Midbrain (tissue), 1 donor: ENCODE data around the gene ASAP2.

Source experiments
- DNase-seq: peaks from one replicate; lab custom pipeline; 2025; lab: John Stamatoyannopoulos, UW

ASAP2 gene

DNA sequence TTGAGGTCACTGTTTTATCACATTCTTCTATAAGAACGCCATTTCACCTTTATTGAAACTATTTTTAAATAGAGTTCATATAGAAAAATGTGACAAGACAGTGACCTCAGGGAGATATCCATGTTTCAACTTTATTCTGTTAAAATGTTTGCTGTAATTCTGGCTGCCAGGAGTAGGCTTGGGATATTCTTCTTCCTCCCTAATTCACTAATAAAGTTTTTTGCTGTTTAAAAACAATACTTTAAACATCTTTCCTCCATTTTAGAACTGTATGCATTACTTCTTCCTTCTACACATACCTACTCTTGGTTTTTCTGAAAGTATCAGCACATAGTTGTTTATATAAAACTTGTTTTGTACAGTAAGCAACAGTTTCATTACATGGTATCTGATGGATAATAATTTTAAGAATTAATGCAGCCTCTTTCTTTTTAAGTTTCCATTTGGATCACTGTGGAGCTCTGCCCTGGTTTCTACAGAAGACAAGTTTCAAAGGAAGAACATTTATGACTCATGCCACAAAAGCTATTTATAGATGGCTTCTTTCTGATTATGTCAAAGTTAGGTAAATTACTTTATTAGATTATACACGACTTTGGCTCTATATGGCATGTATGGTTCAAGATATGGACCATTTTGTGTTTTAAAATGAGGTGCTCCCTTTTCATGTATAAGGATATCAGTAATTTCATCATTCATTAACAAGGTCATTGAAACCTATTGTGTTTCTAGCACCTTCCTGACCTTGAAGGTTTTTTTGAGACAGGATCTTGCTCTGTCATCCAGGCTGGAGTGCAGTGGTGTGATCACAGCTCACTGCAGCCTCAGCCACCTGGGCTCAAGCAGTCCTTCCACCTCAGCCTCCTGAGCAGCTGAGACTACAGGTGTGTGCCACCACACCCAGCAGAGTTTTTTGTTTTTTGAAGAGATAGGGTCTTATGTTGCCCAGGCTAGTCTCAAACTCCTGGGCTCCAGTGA lies 224.0 kb downstream of the ASAP2 start:
- no peak for DNase-seq

DNA sequence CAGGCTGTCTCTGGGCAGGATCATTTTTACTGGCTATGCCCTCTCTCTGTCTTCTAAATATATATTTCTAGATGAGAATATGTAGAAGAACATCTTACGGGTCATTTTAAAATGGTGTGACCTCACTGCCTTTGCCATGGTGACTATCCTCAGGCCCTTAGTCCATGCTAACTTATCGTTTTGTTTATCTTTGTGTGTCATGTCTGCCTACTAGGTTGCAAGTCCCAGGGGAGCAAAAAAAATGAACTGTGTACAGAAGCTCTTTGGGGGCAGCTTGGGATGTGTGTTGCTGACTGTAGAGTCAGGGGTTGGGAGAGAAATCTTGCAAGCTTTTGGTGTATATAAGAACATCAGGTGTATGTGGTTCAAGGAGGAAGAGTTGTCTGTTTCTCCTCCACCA lies 227.9 kb downstream of the ASAP2 start:
- DNase-seq = no peak

DNA sequence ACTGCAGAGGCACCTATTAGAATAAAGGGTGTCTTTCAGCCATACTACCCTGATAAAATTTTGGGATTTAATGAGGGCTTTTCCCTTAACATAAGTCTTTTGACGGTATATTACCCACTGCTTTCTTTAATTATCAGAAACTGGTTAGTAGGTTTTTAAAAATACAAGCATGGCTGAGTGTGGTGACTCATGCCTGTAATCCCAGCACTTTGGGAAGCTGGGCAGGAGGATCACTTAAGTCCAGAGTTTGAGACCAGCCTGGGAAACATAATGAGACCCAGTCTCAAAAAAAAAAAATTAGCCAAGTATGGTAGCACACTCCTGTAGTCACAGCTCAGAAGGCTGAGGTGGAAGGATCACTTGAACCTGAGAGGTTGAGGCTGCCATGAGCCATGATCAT lies 232.9 kb downstream of the ASAP2 start:
- DNase-seq = no peak

DNA sequence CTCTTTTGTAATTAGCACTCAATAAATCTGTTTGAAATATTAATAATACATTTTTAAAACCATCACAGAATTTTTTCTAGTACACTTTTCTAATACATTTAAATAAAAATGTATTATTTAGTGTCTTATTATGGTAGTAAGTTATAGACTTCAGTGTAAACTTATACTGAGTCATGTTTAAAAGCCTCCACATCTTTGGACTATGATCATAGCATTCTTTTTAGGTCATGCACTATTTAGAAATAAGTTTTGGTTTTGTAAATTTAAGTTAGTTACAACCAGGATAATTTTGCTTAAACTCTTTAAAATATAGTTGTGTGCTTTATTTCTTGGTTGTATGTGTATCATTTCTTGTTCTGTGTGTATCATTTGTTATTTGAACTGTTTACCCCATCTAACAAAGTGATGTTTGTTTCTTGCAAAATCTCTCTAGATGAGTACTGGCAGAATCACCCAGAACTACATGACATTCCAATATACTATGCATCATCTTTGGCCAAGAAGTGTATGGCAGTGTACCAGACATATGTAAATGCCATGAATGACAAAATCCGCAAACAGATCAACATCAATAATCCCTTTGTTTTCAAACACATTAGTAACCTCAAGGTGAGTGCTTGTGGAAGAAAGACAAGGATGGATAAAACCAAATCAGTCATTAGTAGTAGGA lies 233.6 kb downstream of the ASAP2 start:
- DNase-seq = no peak

DNA sequence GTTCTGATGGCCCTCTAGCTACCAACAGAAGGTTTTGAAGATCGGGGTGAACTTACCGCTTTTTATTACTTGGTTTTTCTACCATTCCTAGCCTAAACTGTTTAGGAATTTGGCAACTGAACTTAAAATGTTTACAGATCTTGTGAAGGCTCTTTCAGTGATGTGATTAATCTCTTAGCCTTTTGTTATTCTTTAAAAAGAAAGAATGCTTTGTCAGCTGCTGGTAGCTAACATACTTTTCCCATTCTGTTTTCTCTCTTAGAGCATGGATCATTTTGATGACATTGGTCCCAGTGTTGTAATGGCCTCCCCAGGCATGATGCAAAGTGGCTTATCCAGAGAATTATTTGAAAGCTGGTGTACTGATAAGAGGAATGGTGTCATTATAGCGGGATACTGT lies 234.9 kb downstream of the ASAP2 start:
- DNase-seq = no peak

DNA sequence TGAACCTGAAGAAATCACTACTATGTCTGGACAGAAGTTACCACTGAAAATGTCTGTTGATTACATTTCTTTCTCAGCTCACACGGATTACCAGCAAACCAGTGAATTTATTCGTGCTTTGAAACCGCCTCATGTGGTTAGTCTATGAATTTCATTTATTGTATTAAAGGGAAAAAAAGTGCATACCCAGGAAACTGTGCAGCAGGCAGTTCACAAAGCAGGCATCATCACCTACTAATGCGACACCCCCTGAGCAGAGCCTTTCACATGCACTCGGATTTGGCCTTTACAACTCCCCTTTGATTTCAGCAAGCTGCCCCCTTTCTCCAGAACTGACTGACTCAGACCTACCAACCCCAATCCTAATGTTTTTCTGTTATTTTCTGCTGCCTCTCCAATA lies 236.9 kb downstream of the ASAP2 start:
- DNase-seq = no peak

DNA sequence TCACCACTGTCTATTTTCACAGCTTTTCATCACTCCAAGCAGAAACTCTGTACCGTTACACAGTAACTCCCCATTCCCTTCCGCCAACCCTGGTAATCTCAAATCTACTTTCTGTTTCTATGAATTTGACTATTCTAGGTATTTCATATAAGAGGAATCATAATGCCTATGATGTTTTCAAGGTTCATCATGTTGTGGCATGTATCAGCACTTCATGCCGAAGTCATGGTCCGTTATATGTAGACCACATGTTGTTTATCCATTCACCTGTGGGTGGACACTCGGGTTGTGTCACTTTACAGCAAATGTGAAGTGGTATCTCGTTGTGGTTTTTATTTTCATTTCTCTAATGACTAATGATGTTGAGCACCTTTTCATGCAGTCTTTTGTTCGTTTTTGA lies 238.5 kb downstream of the ASAP2 start:
- no peak for DNase-seq

DNA sequence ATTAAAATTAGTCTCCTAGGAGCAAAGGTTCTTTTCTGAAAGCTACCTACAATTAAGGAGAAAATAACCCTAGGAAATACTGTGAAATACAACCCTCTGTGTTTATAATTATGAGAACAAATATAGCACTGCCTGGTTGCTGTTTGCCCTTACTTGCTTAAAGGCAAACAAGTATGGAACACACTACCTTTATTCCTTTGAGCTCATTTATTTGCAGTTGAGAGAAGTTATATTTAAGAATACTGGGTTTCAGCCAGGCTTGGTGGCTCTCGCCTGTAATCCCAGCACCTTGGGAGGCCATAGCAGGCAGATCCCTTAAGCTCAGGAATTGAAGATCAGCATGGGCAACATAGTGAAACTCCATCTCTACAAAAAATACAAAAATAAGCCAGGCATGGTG lies 244.6 kb downstream of the ASAP2 start:
- no peak for DNase-seq
